ENCODE measurements around the gene ARHGAP10.

The ARHGAP10 gene

GRCh38 chr4:148090503-148091476 lies 358.9 kb downstream of the ARHGAP10 start:
- no peak for DNase-seq (ENCODE audit: low read depth in 2 of 2)

GRCh38 chr4:148091896-148092295 lies 360.0 kb downstream of the ARHGAP10 start:
- DNase-seq (ENCODE audit: low read depth in 2 of 2): no peak

- no peak for DNase-seq (ENCODE audit: low read depth in 2 of 2)
Measured at GRCh38 chr4:148092316-148093014, 360.6 kb downstream of the ARHGAP10 start.

DNA sequence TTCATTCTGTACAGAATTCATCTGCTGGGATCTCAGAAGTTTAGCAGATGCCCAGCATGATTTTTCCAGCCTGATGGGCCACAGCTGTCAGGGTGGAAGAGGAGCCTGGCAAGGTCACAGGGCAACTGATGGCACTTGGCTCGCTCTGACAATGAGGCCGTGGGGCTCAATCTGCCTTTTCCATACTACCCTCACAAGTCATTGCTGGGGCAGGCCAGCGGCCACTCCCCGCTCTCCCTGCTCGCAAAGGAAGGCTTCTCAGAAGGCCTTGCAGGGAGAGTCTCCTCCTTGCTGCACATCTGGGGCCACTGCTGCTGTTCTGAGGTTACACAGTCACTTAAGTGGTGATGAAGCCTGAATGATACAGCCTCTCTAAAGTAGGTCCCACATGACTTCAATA lies 361.2 kb downstream of the ARHGAP10 start:
- DNase-seq (ENCODE audit: low read depth in 2 of 2): no peak

- DNase-seq (ENCODE audit: low read depth in 2 of 2): no peak
Measured at GRCh38 chr4:148094149-148094548, 362.3 kb downstream of the ARHGAP10 start.

DNA sequence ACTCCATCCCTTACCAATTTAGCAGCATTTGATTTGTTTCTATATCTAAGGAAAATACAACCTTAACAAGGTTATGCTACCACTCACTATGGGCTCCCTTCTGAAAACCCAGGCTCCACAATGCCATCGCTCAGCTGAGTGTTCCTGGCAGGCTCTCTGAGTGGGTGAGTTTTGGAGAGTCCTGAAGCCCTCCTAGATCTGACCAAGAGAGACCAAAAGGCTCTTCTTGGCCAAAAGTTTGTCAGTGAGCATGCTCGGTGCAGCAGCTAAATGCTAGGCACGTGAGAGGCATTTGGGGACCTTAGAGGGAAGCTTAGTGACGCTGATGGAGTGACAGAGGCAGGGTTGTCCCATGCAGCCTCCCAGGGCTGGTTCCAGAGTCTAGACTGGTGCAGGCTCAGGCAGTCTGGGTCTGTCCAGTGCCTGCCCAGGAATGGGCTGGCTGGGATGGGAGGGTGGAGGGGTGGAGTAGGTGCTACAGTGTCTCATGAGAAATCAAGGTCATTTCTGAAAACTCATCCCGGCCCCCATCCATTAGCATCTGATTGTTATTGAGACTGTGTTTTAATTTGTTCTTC lies 363.5 kb downstream of the ARHGAP10 start:
- DNase-seq (ENCODE audit: low read depth in 2 of 2): no peak

DNA sequence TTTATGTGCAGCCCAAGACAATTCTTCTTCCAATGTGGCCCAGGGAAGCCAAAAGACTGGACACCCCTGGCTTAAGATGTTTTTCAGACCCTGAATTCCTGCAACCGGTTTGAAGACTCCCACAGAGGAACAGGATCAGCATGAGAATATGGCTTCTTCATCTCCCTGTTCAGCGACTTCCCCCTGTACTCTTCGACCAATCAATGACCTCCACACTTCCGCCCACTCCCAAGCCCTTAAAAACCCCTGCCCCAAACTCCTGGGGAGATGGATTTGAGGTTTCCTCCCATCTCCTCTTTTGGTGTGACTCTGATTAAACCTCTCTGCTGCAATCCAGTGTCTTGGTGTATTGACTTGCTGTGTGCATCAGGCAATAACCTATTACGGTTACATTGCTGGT lies 365.9 kb downstream of the ARHGAP10 start:
- no peak for DNase-seq (ENCODE audit: low read depth in 2 of 2)

DNA sequence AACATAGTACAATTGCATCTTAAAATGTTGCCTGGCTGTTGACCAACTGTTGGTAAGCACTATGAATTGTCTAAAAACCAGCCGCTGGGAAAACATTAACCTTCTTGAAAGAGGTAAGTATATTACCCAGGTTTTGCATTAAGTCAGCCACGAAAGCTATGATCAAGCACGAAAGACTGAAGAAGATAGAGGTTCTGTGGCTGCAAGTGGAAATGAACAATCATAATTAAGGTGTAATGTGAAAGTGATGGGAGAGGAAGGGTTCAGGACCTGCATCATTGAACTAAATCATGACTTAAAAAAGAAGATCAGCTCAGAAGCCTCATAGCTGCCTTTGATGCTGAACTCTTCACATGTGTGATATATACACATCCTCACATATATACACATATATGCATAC lies 369.3 kb downstream of the ARHGAP10 start:
- no peak for DNase-seq (ENCODE audit: low read depth in 2 of 2)

GRCh38 chr4:148101790-148102189 lies 369.9 kb downstream of the ARHGAP10 start:
- DNase-seq (ENCODE audit: low read depth in 2 of 2): no peak

GRCh38 chr4:148103597-148104355 lies 371.9 kb downstream of the ARHGAP10 start:
- DNase-seq (ENCODE audit: low read depth in 2 of 2): no peak

DNA sequence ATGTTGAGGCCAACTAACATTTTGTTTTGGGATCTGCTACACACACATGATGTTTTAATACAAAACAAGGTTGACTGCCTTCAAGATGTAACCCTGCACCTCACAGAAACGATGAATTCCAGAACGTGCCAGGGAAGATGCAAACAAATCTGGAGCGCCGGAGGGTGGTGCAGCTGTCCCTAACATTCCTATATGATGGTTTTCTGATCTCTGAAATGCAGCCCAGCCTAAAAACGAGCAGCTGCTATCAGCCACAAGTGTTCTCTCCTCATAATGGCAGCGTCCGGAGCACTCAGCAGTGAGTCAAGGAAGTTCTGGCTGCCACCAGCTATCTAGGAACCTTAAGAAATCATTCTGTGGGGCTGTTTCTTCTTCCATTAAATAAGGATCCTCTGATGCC lies 376.9 kb downstream of the ARHGAP10 start:
- DNase-seq (ENCODE audit: low read depth in 2 of 2): no peak

DNA sequence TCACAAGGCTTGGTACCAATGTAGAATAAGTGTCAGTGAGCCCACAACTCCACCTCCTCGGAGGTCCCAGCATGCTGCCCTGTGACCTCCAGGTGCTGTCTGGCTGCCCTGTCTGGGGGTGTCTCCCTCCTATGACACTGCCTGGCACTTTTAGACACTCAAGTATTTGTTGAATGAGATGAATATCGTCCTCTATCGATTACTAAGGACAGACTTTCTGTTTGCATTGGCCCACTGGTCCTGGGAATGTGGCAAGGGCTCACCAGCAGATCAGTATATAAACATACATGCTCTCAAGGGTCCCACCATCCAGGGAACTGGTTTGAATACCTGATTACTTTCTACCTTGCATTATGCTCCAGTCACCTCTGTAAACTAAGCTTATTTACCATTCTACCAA lies 377.3 kb downstream of the ARHGAP10 start:
- DNase-seq (ENCODE audit: low read depth in 2 of 2): no peak

- no peak for DNase-seq (ENCODE audit: low read depth in 2 of 2)
Measured at GRCh38 chr4:148110169-148110568, 378.3 kb downstream of the ARHGAP10 start.

DNA sequence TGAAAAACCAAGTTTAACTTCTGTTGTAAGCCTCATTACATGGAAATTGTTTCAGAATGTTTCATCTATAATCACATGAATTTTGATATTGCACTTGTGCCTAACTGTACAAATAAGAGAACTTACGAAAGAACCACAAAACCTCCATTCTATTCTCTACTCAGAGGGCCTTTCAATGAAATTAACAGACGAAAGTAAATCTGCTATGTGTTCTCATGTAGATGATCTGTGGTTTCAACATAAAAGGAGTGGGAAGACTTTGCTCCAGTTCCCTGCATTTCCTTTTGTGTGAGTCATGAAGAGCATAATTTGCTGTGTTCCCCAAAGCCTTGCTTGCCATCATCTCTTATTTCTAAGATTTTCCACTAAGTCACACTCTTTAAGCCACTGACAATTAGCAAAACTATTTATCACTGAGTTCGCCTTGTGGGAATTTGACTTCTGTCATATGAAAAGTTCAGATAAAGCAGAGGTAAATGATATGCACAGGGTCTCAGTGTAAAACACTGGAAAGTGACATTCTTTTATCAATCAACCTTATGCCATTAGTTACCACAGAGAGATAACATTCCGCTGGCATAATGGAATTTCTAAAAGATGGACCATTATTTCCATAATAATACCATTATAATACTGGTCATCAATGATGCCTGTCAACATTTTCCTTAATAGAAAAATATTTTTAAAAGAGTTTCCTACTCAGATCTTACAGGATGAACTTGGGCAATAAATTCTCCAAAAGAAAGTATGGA lies 380.5 kb downstream of the ARHGAP10 start:
- DNase-seq (ENCODE audit: low read depth in 2 of 2): no peak

- no peak for DNase-seq (ENCODE audit: low read depth in 2 of 2)
Measured at GRCh38 chr4:148114436-148114835, 382.5 kb downstream of the ARHGAP10 start.

- no peak for DNase-seq (ENCODE audit: low read depth in 2 of 2)
Measured at GRCh38 chr4:148116264-148116663, 384.4 kb downstream of the ARHGAP10 start.

GRCh38 chr4:148116969-148117368 lies 385.1 kb downstream of the ARHGAP10 start:
- no peak for DNase-seq (ENCODE audit: low read depth in 2 of 2)

- DNase-seq (ENCODE audit: low read depth in 2 of 2): no peak
Measured at GRCh38 chr4:148118179-148118578, 386.3 kb downstream of the ARHGAP10 start.

DNA sequence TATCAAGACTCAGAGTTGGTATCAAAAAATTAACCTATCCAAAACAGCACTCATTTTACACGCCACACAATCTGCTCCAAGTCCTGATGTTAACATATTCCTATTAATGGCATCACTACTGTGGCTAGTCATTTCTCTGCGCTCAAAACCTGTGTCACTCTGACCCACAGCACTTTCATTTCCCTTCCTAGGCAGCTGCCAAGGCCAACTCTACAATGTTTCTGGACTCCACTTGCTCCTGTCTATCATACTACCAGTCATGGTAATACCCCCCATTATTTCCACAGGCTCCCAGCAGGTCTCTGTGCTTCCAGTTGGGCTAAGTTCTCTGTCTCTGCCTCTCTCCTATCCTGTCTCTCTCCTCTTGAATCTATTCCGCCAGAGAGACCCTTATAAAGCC lies 386.7 kb downstream of the ARHGAP10 start:
- no peak for DNase-seq (ENCODE audit: low read depth in 2 of 2)

- no peak for DNase-seq (ENCODE audit: low read depth in 2 of 2)
Measured at GRCh38 chr4:148120216-148120615, 388.3 kb downstream of the ARHGAP10 start.
